GM23338 (cell line): ENCODE measurements around the gene NBDY.

Experiments used
- CTCF ChIP-seq, 2 experiments: fragments of 200-600 bp in 1 of 2; sonication (generic) in 1 of 2; conservative IDR thresholded peaks; 2 replicates each; pipeline versions ENCODE4 v1.5.1 to v1.6.1; 2016 to 2017; ENCODE audit warnings: antibody characterized with exemption in 2 of 2, low read depth in 2 of 2, mild to moderate bottlenecking in 2 of 2, moderate library complexity in 1 of 2
- EZH2 ChIP-seq: fragments of 200-600 bp; sonication (generic); IDR thresholded peaks from one replicate; pipeline ENCODE4 v1.8.0; 2017; ENCODE audit warnings: antibody characterized with exemption, mild to moderate bottlenecking, low read depth; ENCODE audit not compliant: unreplicated experiment
- JUNB ChIP-seq: IDR thresholded peaks from one replicate; pipeline ENCODE4 v1.6.1; 2016; ENCODE audit warnings: antibody characterized with exemption; ENCODE audit not compliant: unreplicated experiment
- POLR2AphosphoS5 ChIP-seq: IDR thresholded peaks from 2 replicates; pipeline ENCODE4 v1.6.1; 2016; ENCODE audit warnings: antibody characterized with exemption, low read depth
- ZNF331 ChIP-seq: fragments of 250-450 bp; sonication (Bioruptor Pico); IDR thresholded peaks from 2 replicates; pipeline ENCODE4 v1.5.0; 2020; ENCODE audit warnings: low read depth, mild to moderate bottlenecking, moderate library complexity

GRCh38 chrX:56794404-56795230 lies 65.6 kb downstream of the NBDY start:
- TF ChIP-seq CTCF (conservative IDR thresholded peaks at IDR 0.05; ENCODE audit: low read depth in 2 of 2) (no peak), POLR2AphosphoS5 (no peak), EZH2 (no peak), JUNB (no peak), ZNF331 (no peak)
